CD4-positive, alpha-beta T cell treated with Interleukin-15 for 4 hours (primary cell): Measurements from ENCODE around the gene SULT1E1.
"Not testable (repeated sequence)": the region's sequence is repeated elsewhere in the genome, so short reads cannot be mapped to it uniquely, and the experiment has no call there.

Experiments used
- DNase-seq: peaks from one replicate; pipeline ENCODE4 v3.0.0-alpha.2; 2020; ENCODE audit warnings: low spot score

SULT1E1 gene

DNA sequence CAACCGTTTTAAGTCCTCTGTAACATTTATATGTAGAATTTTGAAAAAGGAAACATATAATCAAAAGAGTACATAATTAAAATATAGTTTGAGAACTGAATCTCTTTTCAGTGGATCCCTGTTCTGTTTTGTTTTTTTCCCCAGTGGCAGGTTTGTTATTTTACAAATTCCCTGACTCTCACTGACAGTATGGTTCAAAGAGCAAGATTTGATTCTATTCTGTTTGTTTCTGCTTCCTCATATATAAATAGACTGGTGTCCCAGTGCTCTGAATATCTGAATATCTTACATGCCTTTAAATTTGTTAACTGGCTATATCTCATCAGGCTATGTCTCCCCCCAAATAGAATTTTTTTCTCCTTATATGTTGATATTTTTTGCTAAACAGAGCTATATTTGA, 16.6 kb downstream of the SULT1E1 start:
- DNase-seq: no peak

DNA sequence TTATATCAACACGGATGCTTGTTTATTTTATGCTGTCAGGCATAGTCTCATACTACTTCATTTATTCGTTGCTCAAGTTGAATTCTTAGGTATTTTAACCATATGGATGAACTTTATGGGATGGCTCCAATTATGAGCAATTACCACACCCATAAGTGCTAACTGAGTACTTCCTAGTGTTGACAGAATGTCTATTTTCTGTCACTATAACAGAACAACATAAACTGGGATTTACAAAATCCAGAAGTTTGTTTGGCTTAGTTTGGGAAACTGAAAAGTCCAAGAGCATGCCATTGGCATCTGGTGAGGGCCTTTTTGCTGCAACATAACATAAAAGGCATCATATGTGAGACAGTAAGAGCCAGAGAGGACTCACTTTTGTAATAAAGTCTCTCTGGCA, 21.0 kb downstream of the SULT1E1 start:
- no peak for DNase-seq

DNA sequence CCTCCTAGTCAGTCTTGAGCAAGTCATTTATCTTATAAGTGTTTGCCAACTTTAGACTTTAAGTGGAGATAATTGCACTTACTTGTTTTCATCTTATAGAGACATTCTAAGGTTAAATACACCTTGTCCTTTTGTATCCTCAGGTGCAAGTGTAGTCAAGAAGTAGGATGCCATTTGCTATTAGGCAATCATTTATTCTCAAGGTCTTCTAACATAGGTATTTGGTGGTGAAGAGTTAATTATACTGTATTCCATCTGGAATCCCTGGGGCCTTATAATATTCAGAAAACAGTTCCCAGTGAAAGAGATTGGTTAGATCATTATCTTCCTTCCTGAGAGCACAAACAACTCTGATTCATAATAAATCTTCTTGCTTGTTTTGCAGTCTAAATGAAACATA, 23.7 kb downstream of the SULT1E1 start:
- DNase-seq: no peak

DNA sequence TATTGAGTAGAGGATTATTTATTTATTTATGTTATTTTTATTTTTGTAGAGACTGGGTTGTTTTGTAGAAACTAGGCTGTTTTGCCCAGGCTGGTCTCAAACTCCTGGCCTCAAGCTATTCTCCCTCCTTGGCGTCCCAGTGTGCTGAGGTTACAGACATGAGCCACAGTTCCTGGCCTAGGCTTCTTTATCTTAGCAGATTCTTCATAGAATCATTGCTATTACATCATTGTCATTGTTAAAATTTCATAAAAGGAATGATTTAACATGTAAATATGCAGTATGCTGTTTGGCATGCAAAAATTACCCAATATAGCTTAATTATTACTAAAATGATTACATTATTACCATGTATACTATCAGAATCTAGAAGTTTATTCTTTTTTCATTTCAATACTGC, 24.2 kb downstream of the SULT1E1 start:
- no peak for DNase-seq

DNA sequence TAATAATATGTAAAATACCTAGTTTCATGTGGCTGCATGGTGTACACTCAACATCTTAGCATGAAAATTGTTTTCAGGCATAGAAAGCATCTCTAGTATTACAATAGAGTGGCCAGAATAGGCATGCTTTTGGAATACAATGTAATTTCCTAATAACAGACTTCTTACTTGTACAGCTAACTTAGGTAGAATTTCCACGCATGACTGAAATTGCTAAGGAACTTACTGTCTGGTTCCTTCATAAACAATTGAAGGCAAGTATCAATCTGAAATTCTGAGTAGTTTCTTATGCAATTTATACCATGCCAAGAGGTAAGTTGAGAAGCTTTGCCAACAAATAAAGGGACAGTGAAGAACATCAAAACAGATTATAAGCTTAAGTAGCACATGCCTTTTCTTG, 26.7 kb downstream of the SULT1E1 start:
- DNase-seq: no peak

DNA sequence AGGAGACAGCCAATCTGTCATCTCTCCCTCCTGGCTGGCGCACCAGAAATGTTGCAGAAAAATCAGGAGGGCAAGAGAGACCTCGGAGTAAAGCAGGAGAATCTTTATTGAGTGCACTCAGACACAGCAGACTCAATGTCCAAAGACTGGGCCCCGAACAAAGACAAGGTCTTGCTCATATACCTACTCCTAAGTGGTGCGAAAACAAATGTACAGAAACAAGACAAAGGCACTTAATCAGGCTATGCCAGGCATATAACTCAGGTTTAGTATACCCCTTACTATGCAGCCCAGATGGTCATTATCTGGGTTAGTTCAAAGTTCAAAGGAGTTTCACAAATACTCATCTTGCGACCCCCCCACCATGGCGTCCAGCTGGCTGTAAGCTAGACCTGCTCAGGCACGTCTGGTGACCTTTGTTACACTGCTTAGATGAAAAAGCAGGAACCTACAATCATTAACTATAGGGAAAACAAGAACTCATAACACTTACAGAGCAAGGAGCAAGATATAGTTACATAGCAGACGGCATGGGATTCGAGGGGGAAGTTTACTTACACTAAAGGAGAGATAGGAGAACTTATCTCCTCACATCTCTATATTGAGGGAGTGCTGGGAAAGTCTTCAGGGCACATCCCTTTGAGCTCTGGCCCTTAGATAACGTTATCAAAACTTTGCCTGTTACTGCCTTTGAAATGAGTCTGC, 27.5 kb downstream of the SULT1E1 start:
- no peak for DNase-seq

DNA sequence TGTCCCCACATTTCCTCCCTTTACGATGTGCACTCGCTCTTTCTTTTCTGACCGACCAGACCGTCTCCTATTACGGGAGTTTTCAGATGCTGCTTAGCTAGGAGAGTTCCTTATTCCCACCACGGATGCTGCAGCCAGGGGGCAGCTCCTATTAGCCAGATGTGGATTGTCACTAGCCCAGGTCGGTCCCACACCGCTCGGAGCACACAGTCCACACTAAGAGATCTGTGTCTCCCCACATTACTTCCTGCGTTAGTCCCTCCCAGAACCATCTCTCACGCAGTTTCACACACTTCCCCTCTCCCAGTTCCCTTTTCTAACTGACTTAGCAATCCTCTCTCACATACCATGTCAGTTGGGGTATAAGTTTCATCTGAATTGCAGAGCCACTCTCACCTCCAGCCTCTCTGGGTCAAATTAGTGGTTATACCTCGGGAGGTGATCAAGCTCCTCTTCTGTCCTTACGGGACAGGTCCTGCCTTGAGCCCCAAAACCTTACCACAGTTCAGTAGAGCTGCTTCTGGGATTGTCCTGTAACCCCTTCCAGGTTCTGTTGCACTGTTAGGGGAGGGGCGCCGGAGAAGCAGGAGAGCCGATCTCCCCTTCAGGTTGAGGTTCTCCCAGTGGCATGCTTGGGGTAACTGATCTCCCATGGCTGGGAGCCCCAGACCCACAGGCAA, 28.2 kb downstream of the SULT1E1 start:
- peak; percentile 4 for DNase-seq

DNA sequence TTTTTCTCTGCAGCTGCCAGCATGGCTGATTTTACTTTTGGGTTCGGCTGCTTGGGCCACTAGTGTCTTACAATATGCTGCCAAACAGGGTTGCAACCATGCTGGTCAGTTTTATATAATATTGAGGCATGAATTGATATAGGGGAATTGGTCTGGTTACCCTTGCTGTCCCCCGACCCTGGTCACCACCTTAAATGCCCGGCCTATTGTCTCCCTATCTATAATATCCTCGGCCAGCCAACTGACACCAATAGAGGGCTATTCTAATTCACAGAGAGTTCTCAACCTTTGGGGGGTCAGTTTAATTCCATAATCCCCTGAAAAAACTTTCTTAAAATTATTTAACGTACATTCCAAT, 28.7 kb downstream of the SULT1E1 start:
- no peak for DNase-seq

DNA sequence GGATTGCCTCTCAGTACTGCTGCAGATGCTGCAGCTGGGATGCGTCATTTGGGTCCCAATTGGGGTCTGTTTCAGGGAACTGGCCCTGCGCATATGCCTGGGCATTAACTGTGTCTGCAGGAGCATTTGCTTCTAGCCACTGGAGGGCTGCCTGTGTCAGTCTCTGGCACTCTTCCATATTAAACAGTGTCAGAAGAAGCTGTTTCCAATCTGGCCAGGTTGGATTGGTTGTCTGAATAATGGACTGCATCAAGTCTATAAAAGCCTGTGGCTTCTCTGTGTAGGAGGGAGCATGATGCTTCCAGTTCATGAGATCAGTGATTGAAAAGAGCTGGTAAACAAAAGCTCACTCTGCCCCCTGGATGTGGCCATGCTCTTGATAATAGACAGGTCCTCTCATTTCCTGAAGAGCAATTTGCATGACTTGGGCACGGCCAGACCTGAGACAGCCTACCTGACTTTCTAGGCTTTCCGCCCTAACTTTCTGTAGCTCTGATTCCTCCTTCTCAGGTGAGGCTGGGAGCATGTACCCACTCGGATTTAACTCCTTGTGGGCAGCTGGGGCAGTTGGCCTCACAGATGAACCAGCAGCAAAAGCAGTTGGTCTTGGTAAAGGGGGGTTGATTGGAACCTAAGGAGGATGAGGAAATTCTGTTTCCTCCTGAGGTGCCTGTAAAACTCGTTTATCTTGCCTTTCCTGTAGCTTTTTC, 29.2 kb downstream of the SULT1E1 start:
- DNase-seq: no peak

DNA sequence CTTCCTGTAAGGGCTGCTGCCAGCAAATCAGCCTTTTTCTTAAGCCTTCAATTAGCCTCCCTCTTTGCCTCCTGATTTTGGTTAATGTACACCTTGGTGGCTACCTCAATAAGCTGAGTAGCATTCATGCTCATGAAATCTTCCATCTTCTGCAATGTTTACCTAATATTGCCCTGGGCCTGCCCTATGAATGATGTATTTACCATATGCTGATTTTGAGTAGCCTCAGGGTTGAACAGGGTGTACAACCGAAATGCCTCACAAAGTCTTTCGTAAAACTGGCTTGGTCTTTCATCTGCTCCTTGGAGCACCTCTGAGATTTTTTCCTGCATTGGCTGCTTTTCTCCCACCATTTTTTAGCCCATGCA, 29.8 kb downstream of the SULT1E1 start:
- no peak for DNase-seq

DNA sequence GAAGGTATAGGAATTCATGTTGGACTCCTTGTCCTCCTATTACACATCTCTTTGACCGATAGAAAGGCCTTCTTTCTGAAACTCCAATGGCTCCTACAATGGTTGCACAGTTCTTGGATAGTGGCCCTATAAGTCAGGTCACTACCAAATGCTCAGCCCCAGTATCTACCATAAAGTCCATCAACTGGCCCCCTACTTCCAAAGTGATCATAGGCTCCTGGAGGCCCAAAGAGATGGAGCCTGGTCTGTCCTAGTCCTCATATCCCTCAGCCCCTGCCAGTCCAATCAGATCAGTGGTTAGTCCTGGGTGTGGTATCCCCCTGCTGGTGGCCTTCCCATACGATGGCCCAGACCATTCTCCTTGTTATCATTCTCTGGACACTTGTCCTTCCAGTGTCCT, 30.3 kb downstream of the SULT1E1 start:
- no peak for DNase-seq

DNA sequence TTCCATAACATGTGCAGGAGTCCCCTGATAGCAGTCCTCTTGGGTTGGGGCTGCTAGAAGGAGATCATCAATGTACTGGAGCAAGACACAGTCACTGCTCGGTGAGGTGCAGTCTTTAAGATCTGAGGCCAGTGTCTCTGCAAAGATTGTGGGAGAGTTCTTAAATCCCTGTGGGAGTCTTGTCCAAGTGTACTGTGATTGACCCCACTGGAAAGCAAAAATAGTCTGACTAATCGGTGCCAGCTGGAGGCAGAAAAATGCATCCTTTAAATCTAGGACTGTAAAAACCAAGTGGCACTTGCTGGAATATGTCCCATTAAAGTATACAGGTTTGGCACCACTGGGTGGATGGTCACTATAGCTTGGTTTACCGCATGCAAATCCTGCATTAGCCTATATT, 31.1 kb downstream of the SULT1E1 start:
- no peak for DNase-seq

DNA sequence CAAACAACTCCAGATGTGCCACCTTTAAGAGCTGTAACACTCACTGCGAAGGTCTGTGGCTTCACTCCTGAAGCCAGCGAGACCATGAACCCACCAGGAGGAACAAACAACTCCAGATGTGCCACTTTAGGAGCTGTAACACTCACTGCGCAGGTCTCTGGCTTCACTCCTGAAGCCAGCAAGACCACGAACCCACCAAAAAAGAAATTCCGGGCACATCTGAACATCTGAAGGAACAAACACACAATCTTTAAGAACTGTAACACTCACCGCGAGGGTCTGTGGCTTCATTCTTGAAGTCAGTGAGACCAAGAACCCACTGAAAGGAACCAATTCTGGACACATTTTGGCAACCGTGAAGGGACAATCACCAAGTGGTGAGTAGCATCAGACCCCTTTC, 34.9 kb downstream of the SULT1E1 start:
- not testable (repeated sequence) for DNase-seq

DNA sequence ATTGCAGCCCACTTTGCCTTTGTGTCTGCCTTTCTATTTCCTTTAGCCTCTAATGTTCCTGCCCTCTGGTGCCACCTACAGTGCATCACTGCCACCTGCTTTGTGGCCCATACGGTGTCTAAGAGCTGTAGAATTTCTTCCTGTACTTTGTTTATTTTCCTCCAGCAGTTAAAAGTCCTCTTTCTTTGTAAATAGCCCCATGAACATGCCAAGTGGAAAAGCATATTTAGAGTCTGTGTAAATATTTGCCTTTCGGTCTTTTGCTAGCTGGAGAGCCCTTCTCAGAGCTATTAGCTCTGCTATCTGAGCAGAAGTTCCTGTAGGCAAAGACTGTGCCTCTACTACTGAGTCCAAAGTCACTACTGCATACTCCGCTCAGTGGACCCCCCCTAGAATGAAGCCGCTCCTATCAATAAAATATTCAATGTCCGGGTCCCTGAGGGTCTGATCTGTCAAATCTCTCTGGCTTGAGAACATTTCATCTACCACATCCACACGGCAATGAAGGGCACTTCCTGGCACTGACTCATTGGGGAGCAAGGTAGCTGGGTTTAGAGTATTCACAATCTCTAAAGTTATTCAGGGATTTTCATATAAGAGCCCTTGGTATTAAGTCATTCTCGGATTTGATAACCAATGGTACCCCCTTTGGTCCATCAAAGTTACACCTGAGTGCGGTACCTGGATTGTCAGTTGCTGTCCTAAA, 36.3 kb downstream of the SULT1E1 start:
- DNase-seq: peak; percentile 41

DNA sequence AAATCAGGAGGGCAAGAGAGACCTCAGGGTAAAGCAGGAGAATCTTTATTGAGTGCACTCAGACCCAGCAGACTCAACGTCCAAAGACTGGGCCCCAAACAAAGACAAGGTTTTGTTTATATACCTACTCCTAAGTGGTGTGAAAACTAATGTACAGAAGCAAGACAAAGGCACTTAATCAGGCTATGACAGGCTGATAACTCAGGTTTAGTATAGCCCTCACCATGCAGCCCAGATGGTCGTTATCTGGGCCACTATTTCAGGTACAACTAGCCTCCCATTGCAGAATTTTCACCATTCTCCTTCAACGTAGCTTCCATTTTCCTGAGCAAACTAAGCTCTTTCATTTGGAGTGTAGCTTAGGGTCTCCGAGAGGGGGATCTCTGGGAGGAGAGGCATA, 36.9 kb downstream of the SULT1E1 start:
- no peak for DNase-seq

DNA sequence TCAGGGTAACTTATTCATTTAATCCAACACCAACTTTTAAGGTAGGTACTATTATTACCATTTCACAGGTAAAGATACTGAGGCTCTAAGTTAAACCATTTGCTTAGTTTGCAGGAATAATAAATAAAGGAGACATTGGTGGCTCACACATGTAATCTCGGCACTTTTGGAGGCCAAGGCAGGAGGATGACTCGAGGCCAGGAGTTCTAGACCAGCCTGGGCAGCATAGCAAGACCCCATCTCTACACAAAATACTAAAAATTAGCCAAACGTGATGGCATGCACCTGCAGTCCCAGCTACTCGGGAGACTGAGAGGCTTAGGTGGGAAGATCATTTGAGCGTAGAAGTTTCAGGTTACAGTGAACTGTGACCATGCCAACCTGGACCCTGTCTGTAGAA, 37.7 kb downstream of the SULT1E1 start:
- DNase-seq: no peak

DNA sequence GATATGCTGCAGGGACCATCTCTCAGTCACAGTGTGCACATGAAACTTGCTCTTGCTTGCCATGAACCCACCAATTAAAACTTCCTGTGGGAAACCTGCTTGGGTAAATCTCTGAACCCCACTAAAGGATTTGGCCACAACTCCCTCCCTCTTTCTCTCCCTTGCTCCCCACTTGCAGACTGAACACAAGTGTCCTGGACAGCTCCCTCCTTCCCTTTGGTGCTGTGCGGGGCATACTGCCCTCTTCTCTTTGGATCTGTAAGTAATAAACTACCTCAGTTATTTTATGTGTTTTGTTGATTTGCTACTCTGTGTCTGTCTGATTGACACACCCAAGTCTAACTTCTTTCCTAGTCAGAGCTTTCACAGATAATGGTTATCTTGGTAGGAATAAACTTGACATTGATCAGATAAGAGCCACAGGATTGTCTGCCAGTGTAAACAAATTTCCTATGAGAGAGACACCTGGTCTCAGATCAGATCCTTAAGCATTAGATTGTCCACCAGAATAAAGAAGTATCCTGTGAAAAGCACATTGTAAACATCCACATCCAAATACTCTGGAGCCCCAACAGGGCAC, 41.8 kb downstream of the SULT1E1 start:
- DNase-seq: no peak

DNA sequence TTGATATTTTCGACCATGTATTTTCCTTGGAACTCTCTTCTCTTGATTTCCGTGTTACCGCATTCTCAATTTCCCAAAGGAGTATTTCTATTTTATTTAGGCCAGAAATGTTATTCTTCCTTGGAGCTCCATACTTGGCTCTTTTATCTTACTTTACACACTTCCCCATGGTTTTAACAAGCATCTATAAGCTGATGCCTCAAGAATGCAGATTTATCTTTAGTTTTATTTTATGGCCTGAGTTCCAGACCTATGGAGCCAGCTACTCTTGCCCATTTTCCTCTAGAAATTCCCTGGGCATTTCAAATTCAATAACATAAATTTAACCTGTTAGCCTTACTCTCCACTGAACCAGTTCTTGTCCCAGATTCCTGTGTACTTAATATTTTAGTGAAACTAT, 43.7 kb downstream of the SULT1E1 start:
- DNase-seq: no peak

DNA sequence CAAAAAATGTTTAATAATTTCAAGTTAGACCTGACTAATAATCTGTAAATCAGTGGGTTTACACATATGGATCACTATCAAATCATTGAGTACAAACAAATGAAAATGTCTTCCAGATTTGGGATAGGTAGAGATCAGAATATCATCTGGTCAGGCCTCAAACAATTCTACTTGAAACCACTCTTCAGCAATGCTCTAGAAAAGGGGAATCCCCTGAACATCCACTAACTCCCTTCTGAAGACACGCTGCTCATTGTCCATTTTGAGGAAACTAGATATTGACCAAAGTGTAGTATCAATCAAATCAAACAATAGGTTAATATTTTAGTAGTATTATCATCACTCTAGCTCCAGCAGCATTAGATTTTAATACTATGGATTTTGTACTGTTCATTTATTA, 46.3 kb downstream of the SULT1E1 start:
- no peak for DNase-seq

DNA sequence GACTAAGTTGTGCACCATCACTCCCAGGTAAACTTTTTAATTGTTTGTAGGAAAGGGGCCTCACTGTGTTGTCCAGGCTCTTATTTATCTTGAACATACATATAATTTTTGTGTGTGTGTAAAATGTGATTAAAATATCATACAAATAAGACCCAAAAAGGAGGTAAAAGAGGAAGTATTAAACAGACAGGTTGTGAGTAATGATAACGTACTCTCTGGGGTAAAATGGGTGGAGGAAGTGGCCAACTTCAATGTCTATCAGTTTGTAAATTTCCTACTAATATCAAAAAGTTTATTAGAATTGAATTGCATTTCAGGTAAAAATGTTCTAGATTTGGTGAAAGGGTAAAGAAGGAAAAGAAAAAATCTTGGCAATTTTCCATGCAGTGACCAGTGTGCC, 48.8 kb downstream of the SULT1E1 start:
- DNase-seq: no peak

DNA sequence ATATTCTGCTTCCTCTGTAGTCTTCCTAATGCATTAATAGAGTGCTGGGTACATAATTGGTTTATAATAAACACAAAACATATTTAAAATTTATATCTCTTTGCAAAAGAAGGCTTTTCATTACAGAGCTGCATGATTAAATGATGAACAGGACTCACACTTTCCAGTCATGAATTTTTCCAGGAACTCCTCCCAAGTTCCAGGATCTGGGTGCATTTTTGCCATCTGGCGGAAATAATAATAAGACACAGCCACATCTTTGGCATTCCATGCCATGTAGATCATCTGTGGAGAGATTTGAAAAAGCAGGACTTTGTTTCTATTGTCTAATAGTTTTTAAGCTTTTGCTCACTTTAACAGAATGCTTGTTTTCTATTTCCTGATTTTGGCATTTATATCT, 59.3 kb downstream of the SULT1E1 start:
- no peak for DNase-seq

DNA sequence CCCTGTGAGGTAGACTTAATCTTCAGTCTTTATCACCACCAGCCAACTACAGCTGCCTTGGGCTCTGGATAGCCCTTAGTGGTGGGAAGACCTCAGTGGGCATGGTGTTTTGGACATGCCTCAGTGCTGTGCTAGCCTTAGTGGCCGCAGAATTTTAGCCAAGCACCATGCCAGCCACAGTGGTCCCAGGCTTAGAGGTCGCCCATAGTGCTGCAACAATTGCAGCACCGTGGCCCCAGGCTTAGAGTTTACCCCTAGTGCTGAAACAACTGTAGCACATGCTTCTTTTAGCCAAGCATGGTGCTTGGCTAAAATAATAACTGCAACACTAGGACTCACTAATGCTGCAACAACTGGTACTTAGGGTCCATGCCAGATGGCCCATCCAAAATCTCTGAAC, 60.6 kb downstream of the SULT1E1 start:
- no peak for DNase-seq

DNA sequence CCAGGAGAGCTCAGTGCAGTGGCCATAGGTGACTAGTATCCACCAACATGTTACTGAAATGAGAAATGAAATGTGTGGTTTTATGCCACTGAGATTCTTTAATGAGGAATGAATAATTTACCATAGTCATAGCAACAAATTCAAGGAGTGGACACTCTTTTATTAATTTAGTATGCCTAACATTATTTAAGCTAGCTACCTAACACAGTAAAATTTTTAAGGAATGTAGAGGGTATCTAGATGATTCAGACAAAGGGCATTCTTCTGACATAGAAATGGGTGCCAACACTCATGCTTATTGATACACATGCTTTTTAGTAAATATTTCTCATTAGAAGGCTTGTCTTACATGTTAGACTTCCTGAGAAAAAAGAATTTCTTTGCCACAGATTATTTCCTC, 66.2 kb downstream of the SULT1E1 start:
- DNase-seq: no peak
